ENCODE data around the gene PIP4K2C.

Gene PIP4K2C

GRCh38 chr12:57611108-57611826, 20.3 kb downstream of the PIP4K2C start, which contains the start of gene ARHGEF25:
Gene ARHGEF25 (plus strand): TSS chr12:57611435. CDS start chr12:57611895, 460 bp downstream.
- peak; percentile 79 for DNase-seq (ENCODE audit: insufficient read length, low spot score)
- FAIRE-seq: no peak
- no peak for TF ChIP-seq CTCF (IDR thresholded peaks at IDR 0.05; ENCODE audit: insufficient read depth, missing control alignments)

GRCh38 chr12:57611827-57612710, 21.1 kb downstream of the PIP4K2C start:
- FAIRE-seq (no peak), DNase-seq (ENCODE audit: insufficient read length, low spot score) (peak; percentile 97)
- TF ChIP-seq CTCF (IDR thresholded peaks at IDR 0.05; ENCODE audit: insufficient read depth, missing control alignments): no peak

GRCh38 chr12:57612711-57613426, 21.9 kb downstream of the PIP4K2C start:
- TF ChIP-seq CTCF (IDR thresholded peaks at IDR 0.05; ENCODE audit: insufficient read depth, missing control alignments): no peak
- no peak for FAIRE-seq
- DNase-seq (ENCODE audit: insufficient read length, low spot score): no peak

- no peak for TF ChIP-seq CTCF (IDR thresholded peaks at IDR 0.05; ENCODE audit: insufficient read depth, missing control alignments)
- DNase-seq (ENCODE audit: insufficient read length, low spot score) (no peak), FAIRE-seq (no peak)
Observed at GRCh38 chr12:57613427-57614109, 22.6 kb downstream of the PIP4K2C start.

- TF ChIP-seq CTCF (IDR thresholded peaks at IDR 0.05; ENCODE audit: insufficient read depth, missing control alignments): no peak
- no peak for FAIRE-seq
- DNase-seq (ENCODE audit: insufficient read length, low spot score): no peak
Observed at GRCh38 chr12:57614178-57614947, 23.4 kb downstream of the PIP4K2C start.

- DNase-seq (ENCODE audit: insufficient read length, low spot score): no peak
- no peak for TF ChIP-seq CTCF (IDR thresholded peaks at IDR 0.05; ENCODE audit: insufficient read depth, missing control alignments)
- no peak for FAIRE-seq
Observed at GRCh38 chr12:57614948-57615500, 24.0 kb downstream of the PIP4K2C start.

All from D721Med (cell line).